HG02885 (cell line): ENCODE data around the gene NTRK1.

Experiments used
- ATAC-seq: cut with Tn5 transposase; IDR thresholded peaks from one replicate; pipeline ENCODE4 v1.9.1; 2021; ENCODE audit warnings: mild to moderate bottlenecking; ENCODE audit not compliant: unreplicated experiment, poor library complexity

NTRK1 gene

GRCh38 chr1:156928043-156928602 lies 67.5 kb downstream of the NTRK1 start:
- no peak for ATAC-seq

GRCh38 chr1:156929596-156930238 lies 69.1 kb downstream of the NTRK1 start:
- ATAC-seq = no peak

DNA sequence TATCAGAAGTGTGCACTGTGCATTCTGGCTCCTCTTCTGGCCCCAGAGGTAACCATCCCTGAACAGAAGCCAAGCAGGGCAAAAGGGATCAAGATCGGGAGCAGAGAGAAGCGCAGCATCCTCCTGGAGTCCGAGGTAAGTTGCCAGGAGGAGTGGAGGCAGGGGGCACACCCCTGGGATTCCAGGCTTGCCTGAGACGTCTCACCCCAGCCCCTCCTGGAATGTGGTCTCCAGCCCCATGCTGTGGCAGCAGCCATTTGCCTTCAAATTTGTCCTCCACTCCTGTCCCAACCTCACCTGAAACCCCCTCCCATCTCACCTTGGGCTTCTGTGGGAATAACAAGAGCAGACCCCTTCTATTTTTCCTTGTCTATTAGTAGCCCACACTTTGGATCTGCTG lies 69.8 kb downstream of the NTRK1 start:
- ATAC-seq = no peak
